Skeletal muscle tissue (tissue), 4 donors: ENCODE results near the gene DSCAML1. TPM values are rescaled to one million over a fixed set of nuclear protein-coding genes. Genes with fewer than 3 reads are reported as not detected.
A peak's percentile ranks its signal among the peaks of the same experiment; 100 is the strongest.

ENCODE experiments used
- H3K27ac ChIP-seq: one replicate; pipeline ENCODE4 v1.7.0; 2013; ENCODE audit warnings: mild to moderate bottlenecking, low read depth, low read length, inconsistent platforms
- H3K27me3 ChIP-seq, 3 donors: one replicate each; pipeline ENCODE4 v1.7.0; 2013; ENCODE audit warnings: low read length in 3 of 3; ENCODE audit not compliant: control insufficient read depth in 3 of 3, insufficient read depth in 3 of 3
- H3K36me3 ChIP-seq, 3 donors: one replicate each; pipeline ENCODE4 v1.7.0; 2013; ENCODE audit warnings: low read length in 3 of 3; ENCODE audit not compliant: control insufficient read depth in 3 of 3, insufficient read depth in 3 of 3
- H3K4me1 ChIP-seq, 3 donors: one replicate each; pipeline ENCODE4 v1.7.0; 2013; ENCODE audit warnings: low read length in 3 of 3, mild to moderate bottlenecking in 3 of 3; ENCODE audit not compliant: control insufficient read depth in 3 of 3, insufficient read depth in 3 of 3
- H3K4me3 ChIP-seq, 3 donors: one replicate each; pipeline ENCODE4 v1.7.0; 2013; ENCODE audit warnings: low read length in 3 of 3
- H3K9ac ChIP-seq, 3 donors: one replicate each; pipeline ENCODE4 v1.7.0; 2013; ENCODE audit warnings: low read length in 3 of 3, mild to moderate bottlenecking in 3 of 3, moderate library complexity in 2 of 3, low read depth in 1 of 3
- H3K9me3 ChIP-seq, 3 donors: one replicate each; pipeline ENCODE4 v1.7.0; 2013; ENCODE audit warnings: low read length in 3 of 3; ENCODE audit not compliant: control insufficient read depth in 3 of 3
- total RNA-seq: library from RNA; depleted of rRNA; stranded (reverse); fragments of >200 nt; gene quantifications from one replicate; pipeline ENCODE4 v1.2.3, GENCODE V29; 2014
- donor health status: Osteomylitis.

The DSCAML1 gene
- total RNA-seq, 1 donor from 2014 or later: 0.52 TPM

- Histone ChIP-seq H3K9me3 (no peaks in the 10 kb centered on the region), H3K4me1 (peaks cover 0 to 3% (median 0%) of the 10 kb centered on the region in 3 donors), H3K27me3 (peaks cover 6 to 20% (median 20%) of the 10 kb centered on the region in 3 donors), H3K27ac (no peak overlapping the region), H3K4me3 (no peak overlapping the region), H3K36me3 (no peaks in the 10 kb centered on the region), H3K9ac (no peak overlapping the region)
These were observed 11.8 kb upstream of the DSCAML1 start for GRCh38 chr11:117808784-117809183.

DNA sequence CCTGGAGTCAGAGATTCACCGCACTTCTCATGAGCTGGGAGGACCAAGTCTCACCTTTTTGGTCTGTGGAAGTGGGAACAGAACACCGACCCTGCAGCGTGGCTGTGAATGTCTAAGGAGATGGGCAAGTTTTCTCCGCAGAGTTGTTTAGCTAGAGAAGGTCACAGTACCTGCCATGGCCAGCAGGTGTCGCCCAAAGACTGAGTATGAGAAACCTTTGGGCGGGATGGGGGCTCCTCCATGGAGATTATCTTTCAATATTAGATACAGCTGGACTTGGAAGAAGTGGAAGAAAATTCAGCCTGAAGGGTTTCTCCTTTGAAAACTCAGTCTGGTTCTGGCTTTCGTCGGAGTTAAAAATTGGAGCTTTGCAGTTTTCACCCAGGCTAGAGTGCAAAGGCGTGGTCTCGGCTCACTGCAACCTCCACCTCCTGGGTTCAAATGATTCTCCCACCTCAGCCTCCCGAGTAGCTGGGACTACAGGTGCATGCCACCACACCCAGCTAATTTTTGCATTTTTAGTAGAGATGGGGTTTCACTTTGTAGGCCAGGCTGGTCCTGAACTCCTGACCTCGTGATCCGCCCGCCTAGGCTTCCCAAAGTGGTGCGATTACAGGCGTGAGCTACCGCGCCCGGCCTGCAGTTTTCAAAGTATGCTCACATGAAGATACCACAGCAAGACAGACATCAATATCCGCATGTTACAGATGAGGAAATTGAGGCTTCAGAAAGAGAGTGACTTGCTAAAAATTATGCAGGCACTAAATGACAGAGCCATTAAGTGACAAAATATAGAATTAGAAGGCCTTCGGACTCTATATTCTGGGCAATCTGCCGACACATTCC is 10.7 kb upstream of the DSCAML1 start:
- Histone ChIP-seq H3K9me3 (no peaks in the 10 kb centered on the region), H3K9ac (no peak overlapping the region), H3K27me3 (peaks cover 6 to 20% (median 20%) of the 10 kb centered on the region in 3 donors), H3K4me1 (peaks cover 0 to 3% (median 0%) of the 10 kb centered on the region in 3 donors), H3K27ac (no peak overlapping the region), H3K36me3 (no peaks in the 10 kb centered on the region), H3K4me3 (no peak overlapping the region)

- Histone ChIP-seq H3K36me3 (no peaks in the 10 kb centered on the region), H3K4me3 (no peak overlapping the region), H3K9me3 (no peaks in the 10 kb centered on the region), H3K9ac (no peak overlapping the region), H3K27ac (no peak overlapping the region), H3K27me3 (peaks cover 6 to 20% (median 20%) of the 10 kb centered on the region in 3 donors), H3K4me1 (peaks cover 0 to 3% (median 0%) of the 10 kb centered on the region in 3 donors)
These were observed 9.8 kb upstream of the DSCAML1 start for GRCh38 chr11:117806846-117807245.

- Histone ChIP-seq H3K4me1 (peaks cover 0 to 3% (median 0%) of the 10 kb centered on the region in 3 donors), H3K36me3 (no peaks in the 10 kb centered on the region), H3K9me3 (no peaks in the 10 kb centered on the region), H3K4me3 (no peak overlapping the region), H3K27me3 (peaks cover 6 to 20% (median 20%) of the 10 kb centered on the region in 3 donors), H3K9ac (no peak overlapping the region), H3K27ac (no peak overlapping the region)
These were observed 8.0 kb upstream of the DSCAML1 start for GRCh38 chr11:117805045-117805444.

- H3K4me1 ChIP-seq: no peaks in the 10 kb centered on the region
- H3K27me3 ChIP-seq: peaks cover 10 to 18% (median 15%) of the 10 kb centered on the region in 3 donors
- no peak overlapping the region for H3K9ac ChIP-seq
- H3K4me3 ChIP-seq: no peak overlapping the region
- no peaks in the 10 kb centered on the region for H3K36me3 ChIP-seq
- H3K27ac ChIP-seq: no peak overlapping the region
- H3K9me3 ChIP-seq: no peaks in the 10 kb centered on the region
These were observed 6.9 kb upstream of the DSCAML1 start for GRCh38 chr11:117803896-117804295.

GRCh38 chr11:117799634-117800033 is 2.6 kb upstream of the DSCAML1 start:
- no peaks in the 10 kb centered on the region for H3K9me3 ChIP-seq
- H3K9ac ChIP-seq: no peak overlapping the region
- H3K27ac ChIP-seq: no peak overlapping the region
- H3K4me3 ChIP-seq: no peak overlapping the region
- H3K36me3 ChIP-seq: no peaks in the 10 kb centered on the region
- H3K27me3 ChIP-seq: peaks cover 35 to 42% (median 41%) of the 10 kb centered on the region in 3 donors
- H3K4me1 ChIP-seq: peaks cover 7 to 13% (median 9%) of the 10 kb centered on the region in 3 donors

DNA sequence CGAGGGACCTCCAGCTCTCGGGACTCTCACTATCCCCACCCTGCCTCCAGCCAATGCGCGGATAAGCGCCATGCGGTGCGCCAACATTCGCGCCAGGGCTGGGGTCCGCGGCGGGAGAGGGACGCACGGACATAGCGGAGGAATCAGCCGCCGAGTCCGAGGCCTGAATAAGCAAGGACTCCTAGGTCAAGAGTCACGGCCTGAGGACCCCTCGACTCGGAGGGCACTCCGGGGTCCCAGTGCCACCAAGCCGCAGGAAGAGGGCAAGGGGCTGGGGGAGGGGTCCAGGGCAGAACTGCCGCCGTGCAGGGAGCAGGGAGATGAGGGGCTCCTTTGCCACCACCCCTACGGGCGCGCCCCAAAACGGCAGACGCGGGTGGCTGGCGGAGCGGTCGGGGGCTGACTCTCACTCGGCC is 552 bp downstream of the DSCAML1 start:
- Histone ChIP-seq H3K27ac (no peak overlapping the region), H3K4me3 (peak overlapping the region in 1 of 3 donors; percentile 27), H3K9me3 (no peaks in the 10 kb centered on the region), H3K4me1 (peaks cover 7 to 13% (median 9%) of the 10 kb centered on the region in 3 donors), H3K36me3 (no peaks in the 10 kb centered on the region), H3K27me3 (peaks cover 56 to 69% (median 66%) of the 10 kb centered on the region in 3 donors), H3K9ac (peak overlapping the region in 1 of 3 donors; percentile 16)

GRCh38 chr11:117795638-117796455 is 1.2 kb downstream of the DSCAML1 start:
- H3K4me3 ChIP-seq: peak overlapping the region in 1 of 3 donors; percentile 27
- no peak overlapping the region for H3K9ac ChIP-seq

GRCh38 chr11:117794772-117795629 is 2.0 kb downstream of the DSCAML1 start:
- peaks cover 68 to 77% (median 74%) of the 10 kb centered on the region in 3 donors for H3K27me3 ChIP-seq
- no peak overlapping the region for H3K9ac ChIP-seq
- H3K36me3 ChIP-seq: no peaks in the 10 kb centered on the region
- no peak overlapping the region for H3K27ac ChIP-seq
- H3K4me3 ChIP-seq: no peak overlapping the region
- H3K4me1 ChIP-seq: peaks cover 7 to 13% (median 9%) of the 10 kb centered on the region in 3 donors
- no peaks in the 10 kb centered on the region for H3K9me3 ChIP-seq

More at GRCh38 chr11:117795638-117796455, 1.2 kb downstream of the DSCAML1 start:
- H3K27me3 ChIP-seq: peaks cover 62 to 72% (median 72%) of the 10 kb centered on the region in 3 donors
- H3K4me1 ChIP-seq: peaks cover 7 to 13% (median 9%) of the 10 kb centered on the region in 3 donors
- H3K27ac ChIP-seq: no peak overlapping the region
- no peaks in the 10 kb centered on the region for H3K36me3 ChIP-seq
- no peaks in the 10 kb centered on the region for H3K9me3 ChIP-seq
